Measurements from ENCODE around the gene DDA1.

The DDA1 gene

DNA sequence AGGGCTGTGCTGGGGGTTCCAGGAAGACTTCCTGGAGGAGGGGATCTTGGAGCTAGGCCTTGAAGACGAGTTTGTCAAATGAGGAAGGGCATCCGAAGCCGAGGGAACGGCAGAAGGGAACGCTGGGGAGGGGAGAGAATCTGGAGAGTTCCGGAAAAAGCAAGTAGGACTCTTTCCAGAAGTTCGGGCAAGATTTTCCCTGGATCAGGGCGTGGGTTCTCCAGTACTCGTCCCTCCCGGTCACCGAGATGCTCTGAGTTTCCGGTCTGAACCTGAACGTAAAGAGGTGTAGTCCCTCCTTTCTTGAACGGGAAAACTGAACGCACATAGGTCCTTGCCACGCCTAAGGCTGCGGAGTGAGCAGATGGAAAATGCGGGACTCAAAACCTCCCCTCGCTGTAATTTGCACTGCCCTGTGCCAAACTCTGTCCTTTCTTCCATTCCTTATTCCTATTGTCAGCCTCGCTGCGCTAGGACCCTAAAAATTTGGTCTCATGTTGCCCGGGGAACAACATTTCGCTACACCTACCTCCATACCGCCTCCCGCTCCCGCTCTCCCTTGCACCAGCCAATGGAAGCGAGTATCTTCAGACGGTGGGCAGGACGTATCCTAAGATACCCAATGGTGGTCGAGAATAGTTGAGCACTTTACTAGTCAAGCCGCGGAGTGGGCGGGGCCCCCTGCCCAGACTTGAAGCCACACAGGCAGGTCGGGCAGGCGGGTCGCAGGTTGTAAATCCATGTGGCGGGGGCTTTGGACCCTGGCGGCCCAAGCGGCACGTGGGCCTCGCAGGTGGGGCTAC is 27.7 kb downstream of the DDA1 start, which contains the start of gene GTPBP3 (continued):
- peak; percentile 100 for TF ChIP-seq ZBTB11 (tag by site-specific recombination; conservative IDR thresholded peaks at IDR 0.05; ENCODE audit: low read depth)
- TF ChIP-seq, protein P1, sequence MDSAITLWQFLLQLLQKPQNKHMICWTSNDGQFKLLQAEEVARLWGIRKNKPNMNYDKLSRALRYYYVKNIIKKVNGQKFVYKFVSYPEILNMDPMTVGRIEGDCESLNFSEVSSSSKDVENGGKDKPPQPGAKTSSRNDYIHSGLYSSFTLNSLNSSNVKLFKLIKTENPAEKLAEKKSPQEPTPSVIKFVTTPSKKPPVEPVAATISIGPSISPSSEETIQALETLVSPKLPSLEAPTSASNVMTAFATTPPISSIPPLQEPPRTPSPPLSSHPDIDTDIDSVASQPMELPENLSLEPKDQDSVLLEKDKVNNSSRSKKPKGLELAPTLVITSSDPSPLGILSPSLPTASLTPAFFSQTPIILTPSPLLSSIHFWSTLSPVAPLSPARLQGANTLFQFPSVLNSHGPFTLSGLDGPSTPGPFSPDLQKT (IDR thresholded peaks at IDR 0.05; ENCODE audit: borderline replicate concordance, low read depth, low read length), result peak; percentile 68; the same call in 1 of the 2 replicates
- TF ChIP-seq ZNF571 (tag by site-specific recombination; IDR thresholded peaks at IDR 0.05), result no peak
- no peak; the same call in 1 of the 2 replicates for TF ChIP-seq ZNF211 (tag by site-specific recombination; IDR thresholded peaks at IDR 0.05; ENCODE audit: low read depth)
- TF ChIP-seq ZSCAN30 (tag by site-specific recombination; IDR thresholded peaks at IDR 0.05), result peak; percentile 32; the same call in 1 of the 2 replicates
- TF ChIP-seq ZNF776 (tag by site-specific recombination; IDR thresholded peaks at IDR 0.05; ENCODE audit: borderline replicate concordance), result no peak
- TF ChIP-seq MYNN (tag by site-specific recombination; IDR thresholded peaks at IDR 0.05; ENCODE audit: borderline replicate concordance), result peak; percentile 57; the same call in 1 of the 2 replicates
- TF ChIP-seq ZNF138 (tag by site-specific recombination; IDR thresholded peaks at IDR 0.05; ENCODE audit: borderline replicate concordance), result no peak
- TF ChIP-seq BCL11A (tag by site-specific recombination; IDR thresholded peaks at IDR 0.05; ENCODE audit: low read depth), result no peak
- no peak for TF ChIP-seq BCL11B (tag by site-specific recombination; IDR thresholded peaks at IDR 0.05; ENCODE audit: low read depth)
- no peak for TF ChIP-seq ZNF266 (tag by site-specific recombination; IDR thresholded peaks at IDR 0.05; ENCODE audit: low read depth)
- peak; percentile 9; the same call in 1 of the 2 replicates for TF ChIP-seq ZSCAN16 (tag by site-specific recombination; IDR thresholded peaks at IDR 0.05)
- TF ChIP-seq, protein P2, sequence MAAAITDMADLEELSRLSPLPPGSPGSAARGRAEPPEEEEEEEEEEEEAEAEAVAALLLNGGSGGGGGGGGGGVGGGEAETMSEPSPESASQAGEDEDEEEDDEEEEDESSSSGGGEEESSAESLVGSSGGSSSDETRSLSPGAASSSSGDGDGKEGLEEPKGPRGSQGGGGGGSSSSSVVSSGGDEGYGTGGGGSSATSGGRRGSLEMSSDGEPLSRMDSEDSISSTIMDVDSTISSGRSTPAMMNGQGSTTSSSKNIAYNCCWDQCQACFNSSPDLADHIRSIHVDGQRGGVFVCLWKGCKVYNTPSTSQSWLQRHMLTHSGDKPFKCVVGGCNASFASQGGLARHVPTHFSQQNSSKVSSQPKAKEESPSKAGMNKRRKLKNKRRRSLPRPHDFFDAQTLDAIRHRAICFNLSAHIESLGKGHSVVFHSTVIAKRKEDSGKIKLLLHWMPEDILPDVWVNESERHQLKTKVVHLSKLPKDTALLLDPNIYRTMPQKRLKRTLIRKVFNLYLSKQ (tag by site-specific recombination; IDR thresholded peaks at IDR 0.05; ENCODE audit: borderline replicate concordance), result no peak
- peak; percentile 64 for TF ChIP-seq SCRT2 (tag by site-specific recombination; IDR thresholded peaks at IDR 0.05)
- TF ChIP-seq ZNF629 (tag by site-specific recombination; IDR thresholded peaks at IDR 0.05), result peak; percentile 89
- TF ChIP-seq SALL2 (tag by site-specific recombination; IDR thresholded peaks at IDR 0.05; ENCODE audit: borderline replicate concordance), result no peak
- TF ChIP-seq GLI4 (tag by site-specific recombination; IDR thresholded peaks at IDR 0.05), result peak; percentile 89
- TF ChIP-seq ZNF19 (tag by site-specific recombination; IDR thresholded peaks at IDR 0.05; ENCODE audit: low read depth), result no peak
- peak; percentile 71; the same call in 1 of the 2 replicates for TF ChIP-seq ZNF768 (tag by site-specific recombination; IDR thresholded peaks at IDR 0.05)
- TF ChIP-seq ZNF707 (tag by site-specific recombination; IDR thresholded peaks at IDR 0.05), result no peak
- TF ChIP-seq REST (tag by site-specific recombination; IDR thresholded peaks at IDR 0.05), result peak; percentile 73
- TF ChIP-seq ZNF529 (tag by site-specific recombination; IDR thresholded peaks at IDR 0.05; ENCODE audit: insufficient replicate concordance), result no peak
- TF ChIP-seq ZNF777 (tag by site-specific recombination; IDR thresholded peaks at IDR 0.05; ENCODE audit: borderline replicate concordance), result peak; percentile 78
- no peak for TF ChIP-seq ZNF404 (tag by site-specific recombination; IDR thresholded peaks at IDR 0.05)
- TF ChIP-seq ZNF585B (tag by site-specific recombination; IDR thresholded peaks at IDR 0.05), result no peak
- TF ChIP-seq SCRT1 (tag by site-specific recombination; IDR thresholded peaks at IDR 0.05; ENCODE audit: borderline replicate concordance), result peak; percentile 90
- peak; percentile 64; the same call in 1 of the 2 replicates for TF ChIP-seq ZBTB10 (tag by site-specific recombination; IDR thresholded peaks at IDR 0.05)

All from HEK293 (cell line).